Measurements from ENCODE around the gene TNNT3.
"Not testable (repeated sequence)": the region's sequence is repeated elsewhere in the genome, so short reads cannot be mapped to it uniquely, and the experiment has no call there.

TNNT3 gene

DNA sequence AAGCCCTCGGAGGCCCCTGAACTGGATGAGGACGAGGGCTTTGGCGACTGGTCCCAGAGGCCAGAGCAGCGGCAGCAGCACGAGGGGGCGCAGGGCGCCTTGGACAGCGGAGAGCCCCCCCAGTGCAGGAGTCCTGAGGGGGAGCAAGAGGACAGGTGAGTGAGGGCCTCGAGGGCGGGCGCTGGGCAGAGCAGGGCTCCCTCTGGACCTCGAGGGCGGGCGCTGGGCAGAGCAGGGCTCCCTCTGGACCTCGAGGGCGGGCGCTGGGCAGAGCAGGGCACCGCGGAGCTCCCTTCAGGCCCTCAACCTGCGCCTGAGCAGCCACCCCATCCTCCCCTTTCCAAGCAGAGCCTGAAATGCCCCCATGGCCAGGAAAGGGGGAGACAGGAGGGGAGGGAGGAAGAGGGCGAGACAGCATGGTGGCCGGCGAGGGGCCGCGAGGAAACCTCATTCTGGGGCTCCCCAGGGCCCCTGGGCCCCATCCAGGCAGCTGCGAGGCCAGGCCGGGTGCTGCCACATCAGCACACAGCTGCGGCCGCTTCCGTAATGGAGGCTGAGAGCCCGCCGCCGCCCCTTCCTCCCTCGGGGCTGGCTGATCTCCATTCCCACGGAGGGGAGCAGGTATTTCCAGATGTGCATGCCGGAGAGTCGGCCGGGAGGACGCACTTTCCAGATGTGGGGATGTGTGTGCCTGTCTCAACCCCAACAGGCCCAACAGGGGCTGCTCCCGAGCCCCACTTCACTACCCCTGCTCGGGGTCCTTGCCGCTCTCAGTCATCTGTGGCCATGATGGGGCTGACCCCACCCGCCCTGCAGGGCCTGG is 37.9 kb upstream of the TNNT3 start:
- no peak for DNase-seq (ENCODE audit: low read depth in 2 of 2)

DNA sequence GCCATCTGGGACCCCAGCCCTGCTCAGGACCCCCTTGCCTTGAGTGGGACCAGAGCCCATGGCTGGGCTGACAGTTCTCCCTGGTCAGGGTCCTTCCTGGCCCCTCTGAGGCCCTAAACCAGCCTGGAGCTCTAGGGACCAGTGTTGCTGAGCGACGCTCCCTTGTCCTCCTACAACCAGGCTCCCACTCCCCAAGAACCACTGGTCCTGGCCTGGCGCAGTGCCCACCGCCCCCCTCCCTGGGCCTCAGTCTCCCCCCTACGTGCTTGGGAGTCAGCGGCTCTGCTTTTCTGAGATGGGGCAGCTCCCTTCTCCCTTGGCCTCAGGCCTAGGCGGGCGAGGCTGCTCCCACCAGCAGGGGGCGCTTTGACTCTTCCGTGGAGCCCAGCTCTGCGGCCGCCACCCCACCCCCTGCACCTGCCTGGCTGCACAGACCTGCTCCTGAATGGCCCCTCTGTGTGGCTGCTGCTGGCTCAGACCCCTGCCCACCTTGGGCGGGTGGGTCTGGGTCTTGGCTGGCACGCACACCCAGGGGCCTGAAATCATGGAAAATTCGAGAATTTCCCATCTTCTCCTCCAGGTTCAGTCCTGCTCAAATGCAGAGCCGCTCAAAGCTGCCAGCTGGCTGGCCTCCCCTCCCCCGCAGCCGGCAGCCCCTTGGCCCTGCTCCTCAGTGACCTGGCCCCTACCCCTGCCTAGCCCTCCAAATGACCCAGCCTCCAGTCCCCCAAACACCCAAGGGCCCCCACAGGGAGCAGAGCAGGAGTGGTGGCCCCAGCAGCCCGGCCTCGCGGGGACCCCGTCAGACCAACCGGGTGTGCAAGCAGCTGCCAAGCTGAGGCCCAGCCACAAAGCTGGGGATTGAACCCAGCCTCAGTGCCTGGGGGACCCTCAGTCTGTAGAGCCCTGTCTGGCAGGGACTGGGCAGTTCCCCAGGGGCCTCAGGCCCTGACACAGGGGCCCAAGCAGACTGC is 37.0 kb upstream of the TNNT3 start:
- DNase-seq (ENCODE audit: low read depth in 2 of 2), result peak; percentile 48 to 57

DNA sequence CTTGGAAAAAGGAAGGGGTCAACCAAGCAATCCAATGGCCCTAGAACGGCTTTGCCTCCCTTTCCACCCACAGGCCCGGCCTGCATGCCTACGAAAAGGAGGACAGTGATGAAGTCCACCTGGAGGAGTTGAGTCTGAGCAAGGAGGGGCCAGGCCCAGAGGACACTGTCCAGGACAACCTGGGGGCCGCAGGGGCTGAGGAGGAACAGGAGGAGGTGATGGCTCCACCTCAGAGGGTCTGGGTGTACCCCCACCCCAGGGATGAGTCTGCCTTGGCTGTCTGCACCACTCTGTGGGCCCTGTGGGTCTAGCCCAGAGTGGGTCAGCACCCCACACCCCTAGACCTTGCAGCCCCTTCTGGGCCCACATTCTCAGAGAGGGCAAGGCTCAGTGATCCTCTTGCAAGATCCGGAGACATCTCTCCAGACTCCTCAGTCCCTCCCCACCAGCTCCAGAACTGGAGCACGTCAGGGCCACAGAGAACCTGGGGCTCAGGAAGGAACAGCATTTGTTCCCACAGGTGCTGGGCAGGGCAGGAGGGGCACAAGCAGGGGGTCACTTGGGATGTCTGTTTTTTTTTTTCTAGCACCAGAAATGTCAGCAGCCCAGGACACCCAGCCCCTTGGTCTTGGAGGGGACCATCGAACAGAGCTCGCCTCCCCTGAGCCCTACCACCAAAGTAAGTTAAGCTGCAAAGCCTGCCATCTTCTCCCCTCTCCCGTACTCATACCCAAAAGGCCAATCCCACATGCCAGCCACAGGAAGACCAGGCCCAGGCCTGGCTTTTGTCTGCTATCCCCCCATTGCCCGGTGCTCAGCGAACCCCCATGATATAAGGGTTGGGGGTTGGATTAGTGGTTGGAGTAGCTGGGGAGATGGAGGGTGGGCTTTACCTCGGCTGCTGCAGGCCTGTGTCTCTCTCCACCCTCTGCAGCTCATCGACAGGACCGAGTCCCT is 35.9 kb upstream of the TNNT3 start:
- no peak for DNase-seq (ENCODE audit: low read depth in 2 of 2)

DNA sequence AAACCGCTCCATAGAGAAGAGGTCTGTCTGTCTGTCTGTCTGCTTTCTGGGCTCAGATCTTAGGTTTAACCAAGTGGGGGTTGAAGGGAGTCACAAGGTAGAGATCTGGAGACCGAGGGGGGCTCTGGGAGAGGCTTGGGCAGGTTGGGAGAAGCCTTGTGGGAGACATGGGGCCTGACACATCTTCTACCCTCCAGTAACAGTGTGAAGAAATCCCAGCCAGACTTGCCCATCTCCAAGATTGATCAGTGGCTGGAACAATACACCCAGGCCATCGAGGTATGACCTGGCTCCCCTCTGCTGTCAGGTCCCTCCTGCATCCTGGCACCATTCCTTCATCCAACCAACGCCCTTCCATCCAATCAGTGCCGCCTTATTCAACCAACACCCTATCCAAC is 35.2 kb upstream of the TNNT3 start:
- no peak for DNase-seq (ENCODE audit: low read depth in 2 of 2)

GRCh38 chr11:1886551-1886950 is 33.0 kb upstream of the TNNT3 start:
- not testable (repeated sequence) for DNase-seq (ENCODE audit: low read depth in 2 of 2)

DNA sequence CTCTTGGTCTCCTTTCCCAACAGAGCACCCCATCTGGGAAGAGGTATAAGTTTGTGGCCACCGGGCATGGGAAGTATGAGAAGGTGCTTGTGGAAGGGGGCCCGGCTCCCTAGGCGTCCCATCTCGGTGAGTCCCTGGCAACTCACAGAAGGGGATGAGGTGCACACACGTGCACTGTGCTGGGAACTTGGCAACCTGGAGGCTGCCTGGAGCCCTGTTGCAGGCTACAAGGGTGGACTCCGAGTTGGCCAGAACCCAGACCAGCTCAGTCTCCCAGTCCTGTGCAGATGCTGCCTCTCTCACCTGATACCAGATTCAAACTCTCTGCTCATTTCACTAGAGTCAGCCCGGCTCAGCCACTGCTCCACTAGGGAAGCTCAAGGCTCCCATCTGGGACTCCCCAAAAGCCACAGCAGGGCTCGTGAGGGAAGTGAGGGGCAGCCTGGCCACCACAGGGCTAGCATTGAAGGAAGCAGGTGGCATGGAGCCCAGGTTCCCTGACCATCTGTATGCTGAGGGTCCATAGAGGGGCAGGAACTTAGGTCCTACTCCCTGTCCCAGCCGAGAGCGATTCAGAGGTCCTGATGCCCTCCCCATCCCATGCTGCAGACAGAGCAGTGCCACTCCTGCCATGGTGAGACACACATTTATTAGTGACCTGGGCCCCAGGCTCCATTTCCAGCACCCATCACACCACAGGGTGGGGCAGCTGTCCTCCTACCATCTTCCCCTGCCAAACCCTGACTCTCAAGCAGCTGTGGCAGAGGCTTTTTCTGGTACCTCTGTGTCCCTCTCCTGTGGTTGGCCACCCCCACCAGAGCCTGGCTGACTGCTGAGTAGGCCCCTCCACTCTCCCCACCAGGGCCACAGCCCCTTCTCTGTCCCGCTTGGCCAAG is 31.8 kb upstream of the TNNT3 start:
- no peak for DNase-seq (ENCODE audit: low read depth in 2 of 2)

- DNase-seq (ENCODE audit: low read depth in 2 of 2), result no peak
Measured at GRCh38 chr11:1888347-1888753, 31.2 kb upstream of the TNNT3 start.

- DNase-seq (ENCODE audit: low read depth in 2 of 2), result no peak
Measured at GRCh38 chr11:1888811-1889210, 30.7 kb upstream of the TNNT3 start.

DNA sequence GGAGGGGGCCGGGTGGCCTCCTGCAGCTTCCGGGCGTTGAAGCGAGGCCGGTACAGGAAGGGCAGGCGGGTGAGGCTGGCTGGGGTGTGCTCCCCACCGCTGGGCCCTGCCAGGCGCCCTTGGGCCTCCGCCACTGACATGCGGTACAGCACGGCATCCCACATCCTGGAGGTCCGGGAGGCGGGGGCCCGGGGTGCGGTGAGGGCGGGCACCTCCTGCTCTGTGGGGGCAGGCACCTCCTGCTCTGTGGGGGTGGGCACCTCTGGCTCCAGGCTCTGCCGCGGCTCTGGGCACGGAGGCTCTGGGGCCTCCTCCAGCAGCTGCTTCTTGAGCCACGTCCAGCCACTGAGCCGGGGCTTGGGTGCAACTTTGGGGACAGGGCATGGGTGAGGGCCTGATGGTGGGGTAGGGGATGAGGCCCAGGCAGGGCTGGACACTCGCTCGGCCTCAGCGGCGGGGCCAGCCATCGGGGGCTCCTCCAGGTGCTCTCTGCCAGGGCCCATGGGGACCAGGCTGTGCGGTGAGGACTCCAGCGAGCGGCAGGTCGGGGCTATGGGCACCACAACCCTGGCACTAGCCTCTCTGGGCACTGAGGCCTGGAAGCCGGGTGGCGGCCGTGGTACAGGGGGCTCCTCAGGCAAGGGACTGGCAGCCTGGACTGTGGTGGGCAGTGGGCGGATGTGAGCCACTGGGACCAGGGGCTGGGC is 30.1 kb upstream of the TNNT3 start:
- DNase-seq (ENCODE audit: low read depth in 2 of 2), result peak; percentile 54 to 60

DNA sequence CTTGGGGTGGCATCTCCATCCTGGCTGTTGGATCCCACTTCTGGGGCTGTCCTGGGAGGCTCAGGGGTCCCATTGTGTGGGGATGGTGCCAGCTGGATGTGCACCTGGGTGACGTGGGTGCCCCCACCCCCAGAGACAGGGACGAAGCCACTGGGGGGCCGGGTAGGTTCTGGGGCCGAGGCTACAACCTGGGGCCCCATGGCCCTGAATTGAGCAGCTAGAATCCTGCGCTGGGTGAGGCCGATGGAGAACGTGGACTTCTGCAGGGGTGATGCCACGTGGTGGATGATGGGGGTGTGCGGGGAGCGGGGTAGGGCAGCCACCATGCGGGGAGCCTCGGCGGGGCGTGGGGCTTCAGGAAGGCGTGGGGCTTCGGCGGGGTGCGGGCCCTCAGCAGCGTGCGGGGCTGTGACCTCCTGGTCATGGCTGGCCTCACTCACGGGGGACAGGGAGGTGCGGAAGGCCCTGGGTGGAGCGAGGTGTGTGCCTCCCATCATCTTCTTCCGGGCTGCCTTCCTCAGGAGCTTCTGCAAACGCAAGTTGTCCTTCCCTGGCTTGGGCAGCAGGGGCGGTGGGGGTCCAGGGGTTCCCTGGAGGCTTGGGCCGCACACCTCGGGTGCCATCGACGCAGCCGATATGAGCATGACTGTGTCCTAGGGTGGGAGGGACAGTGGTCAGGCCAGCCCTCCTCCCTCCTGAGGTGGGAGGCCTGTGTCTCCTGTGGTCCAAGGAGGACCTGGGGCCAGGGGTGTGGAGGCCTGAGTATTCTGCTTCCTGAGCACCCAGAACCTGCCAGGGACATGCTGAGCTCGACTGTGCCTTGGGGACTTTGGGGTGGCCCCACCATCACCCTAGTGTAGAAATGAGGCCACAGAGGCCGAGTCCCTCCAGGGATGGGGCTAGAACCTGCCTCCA is 29.3 kb upstream of the TNNT3 start:
- DNase-seq (ENCODE audit: low read depth in 2 of 2), result no peak

DNA sequence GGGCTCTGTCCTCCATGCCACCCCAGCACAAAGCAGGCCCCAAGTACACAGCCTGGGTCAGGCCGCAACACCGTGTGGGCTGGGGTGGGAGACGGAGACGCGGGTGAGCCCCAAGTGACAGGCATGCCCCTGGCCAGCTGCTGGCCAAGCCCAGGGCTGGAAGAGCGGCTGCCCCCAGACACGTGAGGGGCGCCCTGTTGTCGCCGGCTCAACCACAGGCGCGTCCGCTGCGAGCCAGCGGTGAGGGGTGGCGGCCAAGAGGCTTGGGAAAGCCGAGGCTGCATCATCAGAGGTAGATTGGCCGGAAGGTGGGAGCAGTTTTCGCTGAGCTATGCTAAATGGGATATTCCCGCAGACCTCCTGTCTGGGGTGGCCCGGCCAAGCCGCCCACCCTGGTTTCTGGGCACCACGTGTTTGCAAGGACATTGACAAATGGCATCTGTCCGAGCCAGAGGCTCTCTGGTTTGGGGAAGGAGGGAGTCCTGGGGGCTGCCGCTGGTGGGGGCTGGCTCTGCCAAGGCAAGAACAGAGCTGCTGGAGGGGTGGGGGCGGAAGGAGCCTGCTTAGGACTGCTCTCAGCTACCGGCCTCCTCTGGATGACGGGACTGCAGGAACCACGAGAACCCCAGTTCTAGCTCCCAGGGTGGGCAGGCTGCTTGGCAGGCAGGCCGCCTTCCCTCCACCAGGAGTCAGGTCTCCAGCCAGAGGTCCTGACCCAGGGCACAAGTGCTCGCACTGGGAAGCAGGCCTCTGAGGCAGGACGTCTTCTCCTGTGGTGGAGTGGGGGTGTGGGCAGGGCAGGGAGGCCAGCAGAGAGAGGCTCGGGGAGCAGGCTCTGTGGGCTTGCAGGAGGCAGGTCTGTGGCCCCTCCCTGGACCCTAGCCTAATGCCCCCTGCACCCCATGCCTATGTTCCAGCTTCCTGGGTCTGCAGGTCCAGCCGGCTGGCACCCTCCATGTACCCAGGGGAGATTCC is 28.4 kb upstream of the TNNT3 start:
- DNase-seq (ENCODE audit: low read depth in 2 of 2), result no peak

- no peak for DNase-seq (ENCODE audit: low read depth in 2 of 2)
Measured at GRCh38 chr11:1891831-1892115, 27.7 kb upstream of the TNNT3 start, which contains the start of gene PRR33. Gene PRR33, minus strand, starts transcription at chr11:1891895. Its CDS starts 1,311 bp downstream, at chr11:1890584.

DNA sequence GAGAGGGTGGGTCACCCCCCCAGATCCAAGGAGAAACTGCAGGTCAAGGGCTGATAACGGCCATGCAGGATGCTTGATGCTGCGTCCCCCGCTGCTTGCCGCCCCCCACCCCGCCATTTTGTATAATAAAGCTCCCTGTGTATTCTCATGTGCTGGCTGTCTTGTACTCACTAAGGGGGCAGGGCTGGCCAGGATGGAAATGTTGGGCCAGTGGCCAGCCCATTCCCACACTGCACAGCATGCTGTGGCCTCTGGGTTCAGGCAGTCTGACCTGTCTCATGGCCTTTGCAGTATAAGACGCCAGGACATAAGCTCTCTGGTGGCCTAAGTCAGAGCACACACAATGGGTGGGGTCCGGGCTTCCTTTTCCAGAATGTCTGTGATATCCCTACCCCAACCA is 27.4 kb upstream of the TNNT3 start:
- no peak for DNase-seq (ENCODE audit: low read depth in 2 of 2)

GRCh38 chr11:1892558-1892957 is 26.9 kb upstream of the TNNT3 start:
- no peak for DNase-seq (ENCODE audit: low read depth in 2 of 2)

- no peak for DNase-seq (ENCODE audit: low read depth in 2 of 2)
Measured at GRCh38 chr11:1893581-1894359, 25.7 kb upstream of the TNNT3 start.

DNA sequence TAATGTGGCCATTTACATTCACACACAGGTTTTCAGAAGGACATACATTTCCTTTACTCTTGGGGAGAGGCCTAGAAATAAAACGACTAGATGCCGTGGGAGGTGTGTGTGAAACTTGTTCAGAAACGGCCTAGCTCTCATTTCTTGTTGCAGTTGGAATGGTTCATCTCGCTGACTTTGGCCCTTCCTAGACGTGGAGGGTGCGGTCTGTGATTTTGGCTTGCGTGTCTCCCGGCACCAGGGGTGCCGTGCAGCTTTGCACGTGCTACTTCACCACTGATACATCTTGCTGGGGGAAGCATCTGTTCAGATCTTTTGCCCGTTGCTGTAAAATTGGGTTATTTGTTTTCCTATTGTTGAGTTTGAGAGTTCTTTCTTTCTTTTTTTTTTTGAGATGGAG is 24.7 kb upstream of the TNNT3 start:
- DNase-seq (ENCODE audit: low read depth in 2 of 2), result no peak

GRCh38 chr11:1896468-1896867 is 23.0 kb upstream of the TNNT3 start:
- DNase-seq (ENCODE audit: low read depth in 2 of 2), result no peak

All from activated CD8-positive, alpha-beta memory T cell treated with anti-CD3 and anti-CD28 coated beads for 4 hours (primary cell).